Measurements from ENCODE around the gene NYAP1. TPM values are rescaled to one million over a fixed set of nuclear protein-coding genes. Genes with fewer than 3 reads are reported as not detected.

Gene NYAP1
- total and polyA plus RNA-seq, 2 donors: 0.24 to 0.66 TPM

- Histone ChIP-seq H3K36me3 (ENCODE audit: control insufficient read depth in 2 of 2, insufficient read depth in 2 of 2, low read length in 1 of 2) (peaks cover 13 to 17% of the 10 kb centered on the region in 2 donors), H3K9me3 (ENCODE audit: control insufficient read depth in 2 of 2, insufficient read depth in 1 of 2, low read length in 1 of 2) (peaks cover 0 to 3% of the 10 kb centered on the region in 2 donors), H3K4me1 (ENCODE audit: control insufficient read depth in 2 of 2, insufficient read depth in 2 of 2, low read length in 2 of 2) (peaks cover 10 to 40% of the 10 kb centered on the region in 2 donors), H3K27me3 (ENCODE audit: control insufficient read depth in 2 of 2, insufficient read depth in 1 of 2, low read length in 1 of 2) (no peaks in the 10 kb centered on the region), H3K27ac (ENCODE audit: low read depth in 1 of 2, low read length in 1 of 2) (peak overlapping the region; percentile 77 to 92), H3K4me3 (ENCODE audit: low read length in 2 of 2) (no peak overlapping the region)
- DNase-seq (ENCODE audit: low read depth in 6 of 9, low spot score in 9 of 9): peak in 1 of 9 donors; percentile 77
- WGBS: 75% methylated on average over 3 of the region's 3 CpGs
Observed at GRCh38 chr7:100455206-100455605, 28.5 kb upstream of the NYAP1 start.

- Histone ChIP-seq H3K36me3 (ENCODE audit: control insufficient read depth in 2 of 2, insufficient read depth in 2 of 2, low read length in 1 of 2) (peaks cover 24 to 25% of the 10 kb centered on the region in 2 donors), H3K4me3 (ENCODE audit: low read length in 2 of 2) (no peak overlapping the region), H3K27me3 (ENCODE audit: control insufficient read depth in 2 of 2, insufficient read depth in 1 of 2, low read length in 1 of 2) (no peaks in the 10 kb centered on the region), H3K4me1 (ENCODE audit: control insufficient read depth in 2 of 2, insufficient read depth in 2 of 2, low read length in 2 of 2) (peaks cover 10 to 32% of the 10 kb centered on the region in 2 donors), H3K9me3 (ENCODE audit: control insufficient read depth in 2 of 2, insufficient read depth in 1 of 2, low read length in 1 of 2) (no peaks in the 10 kb centered on the region), H3K27ac (ENCODE audit: low read depth in 1 of 2, low read length in 1 of 2) (peak overlapping the region in 1 of 2 donors; percentile 12)
- DNase-seq (ENCODE audit: low read depth in 6 of 9, low spot score in 9 of 9): no peak
- WGBS: 98% methylated on average over 14 of the region's 14 CpGs
Observed at GRCh38 chr7:100456562-100456961, 27.2 kb upstream of the NYAP1 start.

- peaks cover 10 to 32% of the 10 kb centered on the region in 2 donors for H3K4me1 ChIP-seq (ENCODE audit: control insufficient read depth in 2 of 2, insufficient read depth in 2 of 2, low read length in 2 of 2)
- H3K36me3 ChIP-seq (ENCODE audit: control insufficient read depth in 2 of 2, insufficient read depth in 2 of 2, low read length in 1 of 2): peaks cover 24 to 28% of the 10 kb centered on the region in 2 donors
- H3K4me3 ChIP-seq (ENCODE audit: low read length in 2 of 2): no peak overlapping the region
- H3K27ac ChIP-seq (ENCODE audit: low read depth in 1 of 2, low read length in 1 of 2): no peak overlapping the region
- H3K9me3 ChIP-seq (ENCODE audit: control insufficient read depth in 2 of 2, insufficient read depth in 1 of 2, low read length in 1 of 2): no peaks in the 10 kb centered on the region
- DNase-seq (ENCODE audit: low read depth in 6 of 9, low spot score in 9 of 9): no peak
- WGBS: 99% methylated on average over 6 of the region's 6 CpGs
- H3K27me3 ChIP-seq (ENCODE audit: control insufficient read depth in 2 of 2, insufficient read depth in 1 of 2, low read length in 1 of 2): no peaks in the 10 kb centered on the region
Observed at GRCh38 chr7:100457033-100457432, 26.7 kb upstream of the NYAP1 start.

DNA sequence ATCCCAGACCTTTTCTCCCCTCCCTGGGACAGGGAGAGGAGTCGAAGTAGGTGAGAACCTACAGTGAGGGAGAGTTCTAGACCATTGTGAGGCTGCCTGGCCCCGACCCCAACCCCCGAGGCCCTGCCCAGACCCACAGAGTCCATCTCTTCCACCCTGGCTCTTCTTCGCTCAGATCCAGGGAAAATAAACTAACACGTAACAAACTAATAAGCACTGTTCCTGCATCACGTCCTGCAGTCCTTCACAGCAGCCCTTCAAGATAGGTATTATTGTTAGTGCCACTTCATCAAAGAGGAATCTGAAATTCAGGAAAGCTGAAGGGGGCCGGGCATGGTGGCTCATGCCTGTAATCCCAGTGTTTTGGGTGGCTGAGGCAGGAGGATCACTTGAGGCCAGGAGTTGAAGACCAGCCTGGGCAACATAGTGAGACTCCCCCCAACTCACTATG, 19.5 kb upstream of the NYAP1 start, which contains the start of gene SPACDR:
Gene SPACDR, minus strand, starts transcription at position 51 of the 451 bp plus-strand sequence. CDS start 235 bp downstream, outside the sequence.
- H3K4me1 ChIP-seq (ENCODE audit: control insufficient read depth in 2 of 2, insufficient read depth in 2 of 2, low read length in 2 of 2): peaks cover 0 to 7% of the 10 kb centered on the region in 2 donors
- no peak within 1 kb of the TSS for H3K4me3 ChIP-seq (ENCODE audit: low read length in 2 of 2)
- no peak for DNase-seq (ENCODE audit: low read depth in 6 of 9, low spot score in 9 of 9)
- peaks cover 44 to 62% of the 10 kb centered on the region in 2 donors for H3K36me3 ChIP-seq (ENCODE audit: control insufficient read depth in 2 of 2, insufficient read depth in 2 of 2, low read length in 1 of 2)
- no peaks in the 10 kb centered on the region for H3K9me3 ChIP-seq (ENCODE audit: control insufficient read depth in 2 of 2, insufficient read depth in 1 of 2, low read length in 1 of 2)
- WGBS: 95% methylated on average over 7 of the region's 7 CpGs
- H3K27me3 ChIP-seq (ENCODE audit: control insufficient read depth in 2 of 2, insufficient read depth in 1 of 2, low read length in 1 of 2): no peaks in the 10 kb centered on the region
- no peak within 1 kb of the TSS for H3K27ac ChIP-seq (ENCODE audit: low read depth in 1 of 2, low read length in 1 of 2)

DNA sequence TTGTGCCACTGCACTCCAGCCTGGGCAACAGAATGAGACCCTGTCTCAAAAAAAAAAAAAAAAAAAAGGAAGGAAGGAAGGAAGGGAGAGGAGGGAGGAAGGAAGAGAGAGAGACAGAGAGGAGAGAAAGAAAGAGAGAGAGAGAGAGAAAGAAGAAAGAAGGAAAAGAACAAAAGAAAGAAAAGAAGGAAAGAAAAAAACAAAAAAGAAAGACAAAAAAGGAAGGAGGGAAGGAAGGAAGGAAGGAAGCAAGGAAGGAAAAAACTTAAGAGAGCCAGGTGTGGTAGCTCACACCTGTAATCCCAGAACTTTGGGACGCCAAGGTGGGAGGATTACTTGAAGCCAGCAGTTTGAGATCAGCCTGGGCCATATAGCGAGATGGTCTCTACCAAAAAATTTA, 18.9 kb upstream of the NYAP1 start:
- DNase-seq (ENCODE audit: low read depth in 6 of 9, low spot score in 9 of 9): no peak
- WGBS: 97% methylated on average over 2 of the region's 2 CpGs
- Histone ChIP-seq H3K36me3 (ENCODE audit: control insufficient read depth in 2 of 2, insufficient read depth in 2 of 2, low read length in 1 of 2) (peaks cover 39 to 68% of the 10 kb centered on the region in 2 donors), H3K4me3 (ENCODE audit: low read length in 2 of 2) (no peak overlapping the region), H3K27me3 (ENCODE audit: control insufficient read depth in 2 of 2, insufficient read depth in 1 of 2, low read length in 1 of 2) (no peaks in the 10 kb centered on the region), H3K4me1 (ENCODE audit: control insufficient read depth in 2 of 2, insufficient read depth in 2 of 2, low read length in 2 of 2) (peaks cover 0 to 13% of the 10 kb centered on the region in 2 donors), H3K9me3 (ENCODE audit: control insufficient read depth in 2 of 2, insufficient read depth in 1 of 2, low read length in 1 of 2) (no peaks in the 10 kb centered on the region), H3K27ac (ENCODE audit: low read depth in 1 of 2, low read length in 1 of 2) (no peak overlapping the region)

DNA sequence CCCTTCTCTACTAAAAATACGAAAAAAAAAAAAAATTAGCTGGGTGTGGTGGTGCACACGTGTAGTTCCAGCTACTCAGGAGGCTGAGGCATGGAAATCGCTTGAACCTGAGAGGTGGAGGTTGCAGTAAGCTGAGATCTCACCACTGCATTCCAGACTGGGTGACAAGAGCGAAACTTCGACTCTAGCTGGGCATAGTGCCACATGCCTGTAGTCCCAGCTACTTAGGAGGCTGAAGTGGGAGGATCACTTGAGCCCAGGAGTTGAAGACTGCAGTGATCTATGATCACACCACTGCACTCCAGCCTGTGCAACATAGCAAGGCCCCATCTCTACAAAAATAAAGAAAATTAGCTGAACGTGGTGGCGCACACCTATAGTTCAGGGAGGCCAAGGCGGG, 18.4 kb upstream of the NYAP1 start:
- Histone ChIP-seq H3K27ac (ENCODE audit: low read depth in 1 of 2, low read length in 1 of 2) (no peak overlapping the region), H3K9me3 (ENCODE audit: control insufficient read depth in 2 of 2, insufficient read depth in 1 of 2, low read length in 1 of 2) (no peaks in the 10 kb centered on the region), H3K4me3 (ENCODE audit: low read length in 2 of 2) (no peak overlapping the region), H3K27me3 (ENCODE audit: control insufficient read depth in 2 of 2, insufficient read depth in 1 of 2, low read length in 1 of 2) (no peaks in the 10 kb centered on the region), H3K36me3 (ENCODE audit: control insufficient read depth in 2 of 2, insufficient read depth in 2 of 2, low read length in 1 of 2) (peaks cover 37 to 69% of the 10 kb centered on the region in 2 donors), H3K4me1 (ENCODE audit: control insufficient read depth in 2 of 2, insufficient read depth in 2 of 2, low read length in 2 of 2) (peaks cover 0 to 15% of the 10 kb centered on the region in 2 donors)
- DNase-seq (ENCODE audit: low read depth in 6 of 9, low spot score in 9 of 9): no peak
- 98% methylated on average over 8 of the region's 8 CpGs for whole genome bisulfite sequencing

DNA sequence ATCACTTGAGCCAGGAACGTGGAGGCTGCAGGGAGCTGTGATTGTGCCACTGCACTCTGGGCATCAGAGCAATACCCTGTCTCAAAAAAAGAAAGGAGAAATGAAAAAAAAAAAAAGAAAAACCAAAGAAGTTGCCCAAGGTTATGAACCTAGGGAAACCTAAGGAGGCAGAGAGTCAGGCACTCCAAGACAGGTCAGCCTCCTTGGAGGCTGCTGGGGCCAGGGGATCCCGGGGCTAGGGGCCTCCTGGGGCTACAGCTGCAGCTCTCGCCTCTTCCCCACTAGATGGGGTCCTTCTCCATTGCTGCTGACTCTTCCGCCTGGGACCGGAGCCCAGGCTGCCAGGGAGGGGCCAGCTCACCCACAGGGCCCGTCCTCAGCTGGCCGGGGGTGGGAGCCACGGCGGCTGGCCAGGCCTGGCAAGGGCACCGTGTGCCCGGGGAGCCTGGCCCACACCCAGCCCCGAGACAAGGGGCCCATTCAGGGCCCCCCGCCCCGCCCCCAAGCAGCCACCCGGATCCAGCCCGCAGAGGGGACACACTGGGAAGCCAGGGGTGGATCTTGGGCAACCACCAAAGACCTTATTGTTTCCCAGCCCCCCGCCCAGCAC, 17.9 kb upstream of the NYAP1 start:
- no peak for DNase-seq (ENCODE audit: low read depth in 6 of 9, low spot score in 9 of 9)
- no peaks in the 10 kb centered on the region for H3K27me3 ChIP-seq (ENCODE audit: control insufficient read depth in 2 of 2, insufficient read depth in 1 of 2, low read length in 1 of 2)
- H3K36me3 ChIP-seq (ENCODE audit: control insufficient read depth in 2 of 2, insufficient read depth in 2 of 2, low read length in 1 of 2): peaks cover 38 to 68% of the 10 kb centered on the region in 2 donors
- no peaks in the 10 kb centered on the region for H3K9me3 ChIP-seq (ENCODE audit: control insufficient read depth in 2 of 2, insufficient read depth in 1 of 2, low read length in 1 of 2)
- WGBS: 74% methylated on average over 17 of the region's 17 CpGs
- H3K4me3 ChIP-seq (ENCODE audit: low read length in 2 of 2): no peak overlapping the region
- peaks cover 0 to 15% of the 10 kb centered on the region in 2 donors for H3K4me1 ChIP-seq (ENCODE audit: control insufficient read depth in 2 of 2, insufficient read depth in 2 of 2, low read length in 2 of 2)
- no peak overlapping the region for H3K27ac ChIP-seq (ENCODE audit: low read depth in 1 of 2, low read length in 1 of 2)

DNA sequence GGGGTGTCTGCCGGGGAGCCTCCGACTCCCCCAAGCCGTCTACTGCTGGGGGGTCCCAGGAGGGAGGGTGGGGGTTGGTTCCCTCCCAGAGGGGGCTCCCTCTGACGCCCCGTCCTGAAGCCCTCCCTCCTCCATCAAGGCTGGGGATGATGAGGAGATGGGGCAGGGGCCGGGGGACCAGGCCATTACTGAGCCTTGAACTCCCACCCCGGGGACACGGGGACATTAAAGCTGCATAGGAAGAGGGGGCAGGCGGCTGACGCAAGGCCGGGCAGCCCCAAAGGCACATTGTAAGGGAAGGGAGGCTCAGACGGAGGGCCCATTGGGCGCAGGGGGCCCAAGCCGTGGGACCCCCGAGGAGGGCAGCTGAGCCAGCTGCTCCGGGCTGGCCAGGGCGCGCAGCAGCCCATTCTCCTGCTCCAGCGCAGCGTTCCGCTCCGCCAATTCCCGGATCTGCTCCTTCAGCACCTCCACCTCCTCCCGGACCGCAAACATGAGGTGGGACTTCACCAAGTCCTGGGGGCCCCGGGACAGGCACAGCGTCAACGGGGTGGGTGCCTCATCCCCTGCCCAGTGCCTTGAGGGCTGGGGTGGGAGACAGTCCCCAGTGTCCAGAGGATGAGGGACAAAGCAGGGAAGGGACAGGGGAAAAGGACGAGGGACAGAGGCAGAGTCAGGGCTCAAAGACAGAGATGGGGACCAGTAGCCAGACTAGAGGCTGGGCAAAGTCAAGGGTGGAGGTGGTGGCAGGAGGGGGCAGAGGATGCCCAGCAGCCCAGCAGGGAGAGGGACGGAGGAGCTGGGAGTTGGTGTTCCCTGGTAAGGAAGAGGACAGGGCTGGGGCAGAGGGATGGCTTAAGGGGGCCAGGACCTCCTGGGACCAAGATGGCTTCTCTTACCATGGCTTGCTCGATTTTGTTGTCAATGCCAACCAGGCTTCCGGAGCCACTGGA, 16.8 kb upstream of the NYAP1 start:
- peaks cover 41 to 72% of the 10 kb centered on the region in 2 donors for H3K36me3 ChIP-seq (ENCODE audit: control insufficient read depth in 2 of 2, insufficient read depth in 2 of 2, low read length in 1 of 2)
- H3K9me3 ChIP-seq (ENCODE audit: control insufficient read depth in 2 of 2, insufficient read depth in 1 of 2, low read length in 1 of 2): no peaks in the 10 kb centered on the region
- no peaks in the 10 kb centered on the region for H3K27me3 ChIP-seq (ENCODE audit: control insufficient read depth in 2 of 2, insufficient read depth in 1 of 2, low read length in 1 of 2)
- DNase-seq (ENCODE audit: low read depth in 6 of 9, low spot score in 9 of 9): no peak
- H3K27ac ChIP-seq (ENCODE audit: low read depth in 1 of 2, low read length in 1 of 2): no peak overlapping the region
- WGBS: 97% methylated on average over 32 of the region's 32 CpGs
- H3K4me1 ChIP-seq (ENCODE audit: control insufficient read depth in 2 of 2, insufficient read depth in 2 of 2, low read length in 2 of 2): peaks cover 0 to 15% of the 10 kb centered on the region in 2 donors
- H3K4me3 ChIP-seq (ENCODE audit: low read length in 2 of 2): no peak overlapping the region

Measured in thymus (tissue), 11 donors.